ENCODE data around the gene CAMSAP1.
A peak's percentile ranks its signal among the peaks of the same experiment; 100 is the strongest.

The CAMSAP1 gene

DNA sequence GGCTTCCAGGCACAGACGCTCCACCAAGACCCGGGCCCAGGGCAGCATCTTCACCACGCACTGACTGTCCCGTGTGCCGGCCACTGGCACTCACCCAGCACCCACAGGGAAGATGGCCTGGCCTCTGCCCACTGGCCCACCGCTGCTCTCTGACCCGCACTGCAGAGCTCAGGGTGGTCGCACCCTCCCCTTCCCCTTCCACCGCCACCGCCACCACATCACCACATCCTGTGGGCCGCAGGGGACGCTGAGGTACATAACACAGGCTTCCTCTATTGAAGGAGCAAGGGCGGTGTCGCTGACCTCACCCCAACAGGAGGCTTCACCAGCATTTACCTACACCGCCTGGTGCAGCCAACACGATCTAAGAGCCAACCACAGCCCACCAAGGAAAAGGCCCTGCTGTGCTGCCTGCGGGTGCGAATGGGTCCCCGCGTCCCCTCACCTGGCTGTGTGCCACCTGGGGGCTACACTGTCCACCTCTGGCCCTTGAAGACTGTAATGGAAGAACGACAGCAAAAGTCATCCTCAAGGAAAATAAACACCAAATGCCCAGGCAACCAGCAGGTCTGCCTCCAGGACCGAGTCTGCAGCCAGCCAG, 101.8 kb downstream of the CAMSAP1 start:
- no peak for DNase-seq

DNA sequence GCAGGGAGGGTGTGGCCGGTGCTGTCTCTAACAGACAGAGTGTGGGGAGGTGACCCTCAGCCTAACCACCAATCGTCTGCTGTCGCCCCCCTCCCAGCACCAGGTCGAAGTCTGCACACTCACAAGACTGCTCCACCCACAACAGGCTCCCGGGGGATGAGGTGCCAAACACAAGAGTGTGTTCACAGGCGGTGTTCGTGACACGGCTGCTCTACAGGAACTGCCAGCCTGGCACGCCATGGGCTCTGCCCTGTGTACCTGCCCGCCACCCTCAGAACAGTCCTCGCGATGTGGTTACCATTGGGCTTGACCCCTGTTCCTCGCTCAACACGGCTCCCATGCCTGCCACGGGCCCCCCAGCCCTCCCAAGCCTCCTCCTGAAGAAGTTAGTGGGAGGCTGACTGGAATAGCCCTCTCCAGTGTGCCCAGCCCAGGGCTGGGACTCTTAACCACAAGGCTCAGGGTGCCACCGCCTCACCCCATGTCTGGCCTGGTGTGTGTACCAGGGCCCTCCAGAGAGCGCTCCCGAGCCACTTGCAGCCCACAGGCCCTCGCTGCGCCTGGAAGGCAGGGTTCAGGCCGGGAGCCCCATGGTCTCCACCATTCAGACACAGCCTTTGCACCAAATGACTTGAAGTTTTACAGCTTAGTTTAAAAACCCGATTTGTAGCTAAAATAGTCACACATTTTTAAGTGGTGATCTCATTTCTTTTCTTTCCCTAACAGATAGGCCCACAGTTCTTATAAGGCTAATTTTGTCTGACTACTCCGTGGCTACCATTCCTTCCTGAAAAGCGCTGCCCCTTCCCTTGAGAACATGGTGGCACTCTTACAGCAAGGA, 102.5 kb downstream of the CAMSAP1 start:
- no peak for DNase-seq

DNA sequence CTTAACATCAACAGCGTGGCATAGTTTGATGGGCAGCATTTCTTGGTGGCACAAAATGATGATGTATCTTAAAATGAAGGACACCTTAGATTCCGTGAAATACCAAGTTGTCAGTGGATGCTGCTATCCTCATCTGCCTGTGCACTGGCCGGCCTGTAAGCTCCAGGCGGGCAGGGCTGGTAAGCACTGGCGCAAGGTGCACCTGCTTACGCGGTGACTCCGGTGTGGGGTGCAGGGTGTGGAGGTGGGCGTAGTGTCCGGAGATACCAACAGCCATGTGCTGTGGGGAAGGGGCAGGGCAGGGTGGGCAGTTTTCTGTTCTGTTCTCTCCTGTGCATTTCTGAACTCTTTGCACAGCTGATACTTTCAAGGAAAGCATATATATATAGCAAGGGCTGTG, 103.9 kb downstream of the CAMSAP1 start:
- DNase-seq, result no peak

DNA sequence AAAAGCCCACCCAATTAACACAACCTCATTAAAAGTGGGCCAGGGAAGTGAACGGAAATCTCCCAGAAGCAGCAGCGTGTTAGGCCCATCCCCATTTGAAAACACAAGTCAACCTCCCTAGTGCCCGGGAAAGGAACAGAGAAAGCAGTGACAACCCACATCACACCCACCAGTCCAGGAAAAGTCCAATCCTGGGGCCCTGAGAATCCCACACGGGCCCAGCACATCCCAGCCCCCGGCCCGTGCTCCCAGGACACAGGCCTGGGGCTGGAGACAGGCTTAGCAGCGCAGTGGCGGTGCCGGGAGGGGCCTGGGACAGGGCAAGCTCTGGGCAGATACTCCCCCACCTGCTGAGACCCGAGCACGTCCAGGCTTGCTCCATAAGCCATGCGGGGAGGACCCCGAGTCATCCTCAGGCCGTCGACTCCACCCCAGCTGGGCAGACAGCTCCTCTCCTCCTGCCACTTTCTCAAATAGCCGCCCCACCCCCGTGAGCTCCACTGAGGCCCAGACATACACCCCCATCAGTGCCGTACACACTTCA, 104.4 kb downstream of the CAMSAP1 start:
- DNase-seq, result no peak

DNA sequence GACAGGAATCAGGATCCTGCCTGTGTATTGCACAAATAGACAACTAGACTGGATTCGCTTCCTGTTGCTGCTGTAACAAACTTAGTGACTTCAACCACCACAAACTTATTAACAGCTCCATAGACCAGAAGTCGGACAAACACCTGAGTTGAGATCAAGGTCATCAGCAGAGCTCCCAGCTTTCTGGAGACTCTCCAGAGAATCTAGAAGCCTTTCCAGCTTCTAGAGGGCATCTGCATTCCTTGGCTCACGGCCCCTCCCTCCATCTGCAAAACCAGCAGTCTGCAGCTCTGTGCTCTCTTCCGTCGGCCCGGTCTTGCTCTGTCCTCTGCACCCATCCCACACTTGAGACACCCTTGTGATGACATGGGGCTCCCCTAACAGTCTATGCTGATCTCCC, 106.3 kb downstream of the CAMSAP1 start:
- DNase-seq, result no peak

DNA sequence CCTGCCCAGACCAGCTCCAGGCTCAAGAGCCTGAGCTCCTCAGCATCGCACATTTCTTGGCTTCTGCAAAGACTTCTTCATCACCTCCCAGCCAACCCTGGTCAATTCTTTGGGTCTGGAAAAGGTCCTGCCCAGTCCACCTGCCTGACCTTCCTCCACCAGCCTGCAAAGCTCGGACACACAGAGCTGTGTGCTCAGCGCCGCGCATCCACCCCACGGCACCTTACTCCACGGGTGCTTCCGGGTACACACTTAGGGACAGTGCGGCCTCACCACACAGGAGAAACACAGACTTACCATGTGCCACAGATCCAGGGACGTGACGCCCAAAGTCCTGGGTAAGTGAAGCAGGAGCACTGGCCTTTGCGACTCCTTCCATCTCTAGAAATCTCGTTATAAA, 108.1 kb downstream of the CAMSAP1 start:
- no peak for DNase-seq

DNA sequence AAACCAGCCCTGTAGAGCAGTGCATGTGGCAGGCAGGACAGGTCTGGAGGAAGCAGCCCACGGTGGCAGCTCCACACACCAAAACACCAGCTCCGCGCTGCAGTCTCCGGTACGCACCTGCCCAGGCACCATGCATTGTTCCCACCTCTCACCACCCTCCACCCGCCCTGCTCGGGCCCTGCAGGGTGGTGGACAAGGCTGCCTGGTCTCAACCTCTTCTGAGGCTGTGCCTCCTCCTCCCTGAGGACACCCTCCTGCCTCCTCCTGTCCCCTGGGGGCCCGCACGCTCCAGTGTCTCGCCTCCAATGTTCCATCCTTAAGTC, 109.1 kb downstream of the CAMSAP1 start:
- no peak for DNase-seq

DNA sequence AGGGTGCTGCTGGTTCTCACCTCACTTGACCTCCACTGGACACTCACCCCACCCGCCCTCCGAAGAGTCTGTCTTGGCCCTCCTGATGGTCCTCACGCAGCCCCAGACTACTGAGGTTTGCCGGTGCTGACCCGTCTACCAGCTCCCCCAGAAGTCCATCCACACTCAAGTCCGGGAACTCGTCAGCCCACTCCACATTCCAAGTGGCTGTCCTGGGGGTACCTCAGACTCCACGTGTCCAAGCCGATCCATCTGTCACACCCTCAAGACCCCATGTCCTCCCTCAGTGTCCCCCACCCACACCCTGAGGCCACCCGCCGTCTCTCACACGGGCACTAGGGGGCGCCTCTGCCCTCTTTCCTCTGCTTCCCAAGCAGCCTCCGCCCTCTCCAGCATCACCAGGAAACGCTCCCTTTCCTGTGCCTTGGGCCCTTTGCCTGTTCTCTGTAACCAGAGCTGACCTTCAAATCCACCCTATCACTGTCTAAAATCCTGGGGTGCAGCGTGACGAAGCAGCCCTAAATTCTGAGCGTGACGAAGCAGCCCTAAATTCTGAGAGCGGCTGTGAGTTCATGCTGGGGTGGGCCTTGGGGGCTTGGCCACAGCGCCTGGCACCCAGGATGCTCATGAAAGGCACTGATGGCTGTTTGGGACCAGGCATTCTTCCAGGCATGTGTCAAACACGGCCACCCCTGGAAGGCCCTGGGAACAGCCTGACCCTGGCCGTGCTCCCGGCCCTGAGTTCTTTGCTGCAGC, 109.7 kb downstream of the CAMSAP1 start:
- peak; percentile 42 for DNase-seq

DNA sequence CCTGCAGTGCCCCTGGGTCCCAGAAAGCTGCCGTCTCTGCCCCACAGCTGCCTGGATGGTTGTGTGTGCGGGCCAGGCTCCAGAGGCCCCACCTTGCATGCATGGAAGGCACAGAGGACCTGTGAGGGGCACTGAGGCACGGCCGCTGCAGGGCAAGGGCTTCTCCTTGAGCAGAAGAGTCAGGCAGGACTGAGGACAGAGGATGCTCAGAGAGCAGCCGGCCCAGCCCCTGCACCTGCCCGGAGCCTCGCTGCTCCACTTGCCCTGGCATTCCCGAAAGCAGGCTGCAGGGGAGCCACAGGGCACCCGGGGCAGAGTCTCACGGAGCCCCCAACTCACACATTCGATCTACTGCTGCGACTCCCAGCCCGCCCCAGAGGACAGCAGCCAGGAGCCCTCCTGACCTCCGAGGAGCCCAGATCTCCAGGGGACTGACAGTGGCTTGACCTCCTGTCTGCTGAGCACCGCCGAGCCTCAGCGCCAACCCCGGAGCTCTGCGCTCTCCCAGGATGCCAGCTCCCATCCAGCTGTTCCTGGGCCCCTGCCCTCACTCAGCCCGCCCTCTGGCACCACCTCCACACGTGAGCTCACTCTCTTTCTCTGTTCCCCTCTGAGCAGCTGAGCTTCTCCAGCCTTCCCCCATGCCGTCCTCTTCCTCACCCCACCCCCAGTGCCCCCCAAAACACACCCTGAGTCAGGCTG, 110.4 kb downstream of the CAMSAP1 start:
- DNase-seq, result no peak

DNA sequence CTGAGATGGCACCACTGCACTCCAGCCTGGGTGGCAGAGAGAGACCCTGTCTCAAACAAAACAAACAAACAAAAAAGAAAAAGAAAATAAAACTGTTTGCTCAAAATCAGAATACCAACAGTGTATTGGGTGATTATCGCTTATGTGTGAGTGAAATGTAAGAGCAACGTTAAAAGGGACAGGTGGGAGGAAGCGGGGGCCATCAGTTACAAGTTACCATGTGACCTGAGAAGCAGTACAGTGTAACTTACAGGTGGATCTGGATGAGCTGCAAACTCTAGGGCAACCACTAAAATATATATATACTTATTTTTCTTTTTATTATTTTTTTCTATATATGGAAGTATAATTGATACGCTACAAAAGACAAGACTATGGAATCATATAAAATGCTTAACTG, 112.0 kb downstream of the CAMSAP1 start:
- no peak for DNase-seq

DNA sequence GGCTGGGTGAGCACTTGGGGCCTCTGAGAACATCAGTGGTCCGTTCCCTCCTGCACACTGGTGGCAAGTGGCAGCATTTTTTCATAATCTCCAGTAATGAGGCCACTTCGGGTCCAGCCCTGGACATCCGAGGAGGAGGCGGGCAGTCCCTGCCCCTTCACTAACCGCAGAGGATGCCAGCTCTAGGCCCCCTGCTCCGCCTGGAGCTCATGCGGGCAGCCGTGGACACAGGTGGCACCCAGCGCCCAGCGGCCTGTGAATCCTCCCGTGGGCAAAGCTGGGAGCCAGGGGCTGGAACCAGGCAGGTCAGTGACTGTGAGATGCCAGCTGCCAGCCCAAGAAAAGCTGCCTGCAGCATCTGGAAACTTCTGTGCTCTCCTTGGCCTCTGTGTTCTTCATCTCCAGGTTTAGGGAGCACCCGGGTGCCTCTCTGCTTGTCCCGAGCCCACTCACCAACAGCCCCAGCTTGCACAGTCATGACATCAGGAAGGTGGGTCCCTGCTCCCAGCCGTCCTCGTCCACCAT, 112.9 kb downstream of the CAMSAP1 start:
- no peak for DNase-seq

DNA sequence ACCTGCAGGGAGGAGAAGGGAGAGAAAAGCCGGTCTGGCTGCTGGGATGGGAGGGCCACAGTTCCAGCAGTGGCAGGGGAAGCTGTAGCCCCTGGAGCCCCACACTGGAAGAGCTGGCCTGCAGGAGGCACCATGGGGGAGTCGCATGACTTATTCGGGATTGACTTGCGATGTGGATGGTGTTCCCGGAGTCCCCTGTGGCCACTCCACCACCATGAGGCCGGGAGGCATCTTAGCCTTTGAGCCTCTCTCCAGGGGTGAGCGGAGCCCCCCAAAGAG, 113.3 kb downstream of the CAMSAP1 start:
- no peak for DNase-seq

DNA sequence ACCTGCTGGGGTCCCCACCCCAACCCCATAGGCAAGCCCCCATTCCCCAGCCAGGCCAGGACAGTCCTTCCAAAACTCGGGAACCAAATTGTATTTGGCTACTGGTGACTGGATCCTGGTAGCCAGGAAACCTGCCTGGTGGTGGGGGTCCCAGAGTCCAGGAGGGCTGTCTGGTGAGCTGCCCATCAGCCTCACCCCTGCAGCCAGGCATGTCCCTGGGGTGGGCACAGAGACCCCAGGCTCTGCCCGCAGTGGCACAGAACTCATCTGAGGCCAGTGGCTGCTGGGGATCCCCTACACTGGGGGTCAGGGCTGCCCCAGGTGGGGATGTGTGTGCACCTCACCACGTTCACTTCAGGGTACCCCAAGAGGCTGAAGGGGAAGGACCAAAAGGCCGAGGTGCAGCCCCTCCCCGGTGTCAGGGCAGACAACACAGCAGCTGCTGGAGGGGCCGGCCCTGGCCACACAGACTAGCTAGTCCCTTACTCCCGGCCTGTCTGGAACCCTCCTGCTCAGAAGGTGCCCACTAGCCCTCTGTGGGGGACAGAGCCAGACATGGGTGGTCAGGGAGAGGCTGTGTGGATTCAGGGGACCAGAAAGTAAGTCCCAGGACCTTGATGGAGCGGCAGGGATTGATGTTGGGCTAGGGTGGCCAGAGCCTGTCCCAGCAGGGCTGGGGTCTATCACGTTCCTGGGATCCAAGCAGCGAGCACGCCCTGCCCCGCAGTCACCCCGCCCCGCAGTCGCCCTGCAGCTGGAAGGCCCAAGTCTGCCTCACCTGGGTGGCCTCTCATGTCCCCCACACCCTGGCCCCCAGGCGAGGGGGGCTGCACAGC, 113.9 kb downstream of the CAMSAP1 start:
- DNase-seq, result no peak

DNA sequence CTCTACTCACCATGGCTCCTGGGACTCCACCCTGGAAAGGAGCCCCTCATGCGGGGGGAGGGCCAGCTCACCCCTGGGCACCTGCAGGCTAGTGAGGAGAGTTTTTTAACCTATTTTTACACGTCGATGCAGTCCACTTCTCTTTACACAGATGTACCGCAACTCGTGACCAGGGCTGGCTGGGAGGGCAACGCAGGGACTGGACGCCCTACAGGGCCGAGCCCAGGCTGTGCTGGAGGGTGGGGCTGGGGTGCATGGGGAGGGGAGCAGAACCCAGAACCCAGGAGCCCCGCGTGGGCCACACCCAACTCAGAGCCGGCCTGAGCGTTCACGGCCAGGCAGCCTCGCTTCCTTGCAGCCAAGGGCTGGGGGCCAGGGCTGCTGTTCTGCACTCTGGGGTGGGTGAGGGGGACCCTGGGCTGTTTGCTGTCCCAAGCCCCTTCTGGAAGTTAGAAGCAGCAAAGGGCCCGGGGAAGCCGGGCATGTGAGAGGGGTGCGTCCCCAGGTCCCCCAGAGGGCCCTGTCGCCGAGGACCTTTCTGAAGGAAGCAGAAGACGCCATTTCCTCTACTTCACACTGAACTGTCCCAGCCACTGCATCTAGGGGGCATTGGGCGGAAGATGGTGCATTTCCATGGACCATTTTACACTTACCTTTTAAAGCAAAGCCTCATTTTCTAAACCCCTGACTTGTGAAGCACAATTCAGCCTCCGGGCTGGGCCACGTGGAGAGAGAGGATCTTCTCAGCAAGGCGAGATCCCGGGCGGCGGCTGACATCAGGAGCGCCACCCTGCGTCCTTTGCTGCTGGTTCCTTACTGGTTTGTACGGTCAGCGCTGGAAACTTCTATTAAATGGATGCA, 114.8 kb downstream of the CAMSAP1 start:
- no peak for DNase-seq

DNA sequence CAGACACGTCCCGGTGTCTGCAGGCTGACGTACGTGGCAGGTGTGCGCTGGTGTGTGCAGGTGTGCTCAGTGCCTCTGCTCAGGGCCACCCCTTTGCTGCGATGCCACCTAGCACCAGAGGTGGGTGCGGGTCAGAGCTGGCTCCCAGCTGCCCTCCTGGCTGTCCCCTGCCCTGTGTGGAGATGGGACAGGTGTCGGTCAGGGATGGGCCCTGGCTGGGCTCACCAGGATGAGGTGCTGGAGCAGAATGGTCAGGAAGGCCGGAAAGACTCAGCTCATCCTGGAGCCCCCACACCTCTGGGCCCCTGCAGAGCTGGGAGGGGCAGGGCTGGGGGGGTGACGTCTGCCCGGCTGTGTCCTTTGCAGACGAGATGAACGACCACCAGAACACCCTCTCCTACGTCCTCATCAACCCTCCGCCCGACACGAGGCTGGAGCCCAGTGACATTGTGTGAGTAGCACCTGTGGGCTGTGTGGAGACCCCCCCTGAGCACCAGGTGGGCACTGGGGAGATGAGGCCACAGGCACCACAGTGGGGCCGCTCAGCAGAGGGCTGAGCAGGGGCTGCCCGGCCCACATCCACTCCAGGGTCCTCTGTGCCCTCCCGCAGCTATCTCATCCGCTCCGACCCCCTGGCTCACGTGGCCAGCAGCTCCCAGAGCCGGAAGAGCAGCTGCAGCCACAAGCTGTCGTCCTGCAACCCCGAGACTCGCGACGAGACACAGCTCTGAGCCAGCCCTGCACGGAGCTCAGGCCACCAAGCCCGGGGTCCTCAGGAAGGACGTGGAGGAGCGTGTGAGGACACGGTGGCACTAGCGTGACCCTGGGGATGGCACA, 115.7 kb downstream of the CAMSAP1 start:
- no peak for DNase-seq

DNA sequence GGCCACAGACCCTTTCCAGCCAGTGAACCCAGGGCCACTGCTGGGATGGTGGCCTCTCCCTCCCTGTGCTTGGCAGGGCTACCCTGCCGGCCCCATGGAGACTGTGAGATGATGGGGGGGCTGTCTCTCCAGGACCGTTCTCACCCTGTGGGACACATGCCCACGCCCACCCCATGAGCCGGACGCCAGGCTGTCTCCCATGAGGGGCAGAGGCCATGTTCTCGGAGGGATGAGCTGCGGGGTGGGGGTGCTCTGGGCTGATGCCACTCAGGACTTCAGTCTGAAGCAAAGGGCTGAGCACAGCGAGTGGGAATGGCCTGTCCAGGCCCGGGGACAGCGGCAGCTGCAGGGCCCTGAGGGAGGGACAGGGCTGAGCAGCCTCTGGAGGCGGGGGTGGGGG, 116.5 kb downstream of the CAMSAP1 start:
- DNase-seq, result no peak

DNA sequence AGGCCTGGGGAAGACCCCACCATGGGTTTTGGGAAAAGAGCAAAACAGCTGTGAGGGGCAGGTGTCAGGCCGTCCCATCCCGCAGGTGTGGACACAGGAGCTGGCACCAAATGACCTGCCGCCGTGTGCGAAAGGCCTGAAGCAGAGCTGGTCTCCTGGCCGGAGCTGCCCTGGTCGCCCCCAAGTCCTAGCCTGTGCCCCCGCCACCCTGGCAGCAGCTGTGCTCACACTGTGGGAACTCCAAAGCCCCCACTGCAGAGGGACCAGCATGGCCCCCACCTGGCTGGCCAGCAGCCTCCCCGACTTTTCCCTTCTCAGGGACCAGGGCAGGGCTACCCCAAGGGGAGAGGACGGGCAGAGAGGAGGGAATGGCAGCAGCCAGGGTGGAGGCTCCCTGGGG, 117.0 kb downstream of the CAMSAP1 start:
- DNase-seq, result no peak

DNA sequence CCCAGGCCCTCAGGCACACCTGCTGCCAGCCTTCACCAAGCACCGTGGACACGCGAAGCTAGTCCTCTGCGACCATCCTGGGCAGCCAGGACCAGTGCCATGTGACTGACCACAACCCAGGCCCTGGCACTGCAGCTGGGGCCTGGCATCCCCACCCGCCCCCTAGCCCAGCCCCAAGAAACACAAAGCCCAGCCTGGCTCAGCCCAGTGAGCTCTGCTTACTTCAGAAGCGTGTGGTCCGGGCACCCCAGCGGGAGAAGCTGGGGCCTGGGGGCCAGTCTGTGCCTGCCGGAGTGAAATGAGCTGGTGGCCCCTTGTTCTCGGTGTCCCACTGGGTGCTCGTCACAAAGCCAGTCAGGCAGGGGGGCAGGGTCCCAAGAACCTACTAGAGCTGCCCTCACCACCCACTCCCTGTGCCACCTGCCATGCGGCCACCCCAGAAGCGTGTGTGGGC, 117.5 kb downstream of the CAMSAP1 start:
- DNase-seq, result no peak

DNA sequence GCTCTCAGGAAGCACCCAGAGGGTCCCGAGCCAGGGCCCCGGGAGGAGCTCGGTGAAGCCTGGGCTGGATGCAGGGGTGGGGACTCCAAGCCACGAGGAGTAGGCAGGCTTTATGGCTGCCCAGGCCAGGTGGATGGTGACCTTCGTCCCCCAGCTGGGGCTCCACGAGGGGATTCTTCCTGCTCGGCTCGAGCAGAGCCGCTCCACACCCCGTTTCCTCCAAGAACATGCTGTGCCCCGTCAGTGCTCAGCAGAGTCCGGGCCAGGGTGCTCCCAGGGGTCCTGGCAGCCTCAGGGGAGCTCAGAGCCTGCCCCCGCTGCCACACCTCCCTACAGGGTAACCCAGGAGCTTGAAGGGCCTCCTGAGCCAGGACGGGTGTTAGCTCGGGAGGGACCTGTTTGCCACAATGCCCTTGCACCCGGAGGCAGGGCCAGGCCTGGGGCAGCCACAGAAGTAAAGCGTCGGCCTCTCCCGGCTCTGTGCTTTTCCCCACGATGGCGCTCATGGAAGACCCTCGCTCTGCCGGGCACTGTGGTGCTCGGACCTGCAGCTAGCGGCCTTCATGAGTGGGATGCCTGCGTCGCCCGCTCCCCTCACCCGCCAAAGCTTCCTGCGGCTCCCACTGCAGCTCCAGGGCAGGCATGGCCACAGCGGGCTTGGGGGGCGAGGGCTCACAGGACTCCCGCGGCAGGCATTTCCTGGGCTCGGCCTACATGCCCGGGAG, 118.6 kb downstream of the CAMSAP1 start:
- DNase-seq, result no peak
